Neural progenitor cell (in vitro differentiated cells): ENCODE data around the gene GJA4.

ENCODE experiments used
- CTCF ChIP-seq: fragments of 200-600 bp; sonication (generic); IDR thresholded peaks from 2 replicates; pipeline ENCODE4 v1.5.1; 2017; ENCODE audit warnings: antibody characterized with exemption, mild to moderate bottlenecking
- EZH2 ChIP-seq: fragments of 200-600 bp; sonication (generic); IDR thresholded peaks from 2 replicates; pipeline ENCODE4 v1.6.1; 2017; ENCODE audit warnings: antibody characterized with exemption, mild to moderate bottlenecking, moderate library complexity
- EZH2phosphoT487 ChIP-seq: fragments of 200-600 bp; sonication (generic); IDR thresholded peaks from 2 replicates; pipeline ENCODE4 v1.6.1; 2017; ENCODE audit warnings: antibody characterized with exemption

GRCh38 chr1:34776911-34777310 lies 15.9 kb upstream of the GJA4 start:
- TF ChIP-seq CTCF (no peak), EZH2 (no peak), EZH2phosphoT487 (no peak)
